ENCODE measurements around the gene COL5A1. TPM values are rescaled to one million over a fixed set of nuclear protein-coding genes. Genes with fewer than 3 reads are reported as not detected.

COL5A1 gene
- total RNA-seq, 1 experiment from 2014 or later = 9.5 TPM

GRCh38 chr9:134783699-134784039, 142.1 kb downstream of the COL5A1 start:
- H4K20me1 ChIP-seq (ENCODE audit: control insufficient read depth, insufficient read depth, insufficient read length) = no peaks in the 10 kb centered on the region
- H4K91ac ChIP-seq (ENCODE audit: insufficient read length, low read depth, low read length) = no peak overlapping the region
- H3K4me2 ChIP-seq (ENCODE audit: insufficient read depth, insufficient read length, low read length) = no peak overlapping the region
- H3K23me2 ChIP-seq (ENCODE audit: insufficient read length, low read depth, low read length, poor library complexity, severe bottlenecking) = no peaks in the 10 kb centered on the region
- Mint-ChIP-seq H3K27ac (no peak overlapping the region), H3K4me3 (no peak overlapping the region), H3K9me3 (no peaks in the 10 kb centered on the region), H3K4me1 (peaks cover 14 to 25% of the 10 kb centered on the region in 2 experiments), H3K36me3 (ENCODE audit: insufficient read depth in 1 of 3, low read depth in 3 of 3) (no peaks in the 10 kb centered on the region), H3K27me3 (ENCODE audit: low read depth) (no peaks in the 10 kb centered on the region; the same call in none of the 2 replicates)
- H2BK20ac ChIP-seq (ENCODE audit: low read depth, low read length, poor library complexity, severe bottlenecking) = no peak overlapping the region
- no peak overlapping the region for H4K5ac ChIP-seq (ENCODE audit: insufficient read length, low read depth, low read length)
- H3K79me2 ChIP-seq (ENCODE audit: insufficient read depth, low read length) = no peaks in the 10 kb centered on the region
- no peak overlapping the region for H3K14ac ChIP-seq (ENCODE audit: insufficient read depth, low read length)
- H2AK5ac ChIP-seq (ENCODE audit: insufficient read length, low read length) = no peak overlapping the region
- H3K27me3 ChIP-seq (ENCODE audit: insufficient read depth, low read length) = no peaks in the 10 kb centered on the region
- H4K8ac ChIP-seq (replicated peaks; ENCODE audit: insufficient read length, low read depth, low read length) = no peak overlapping the region
- no peak overlapping the region for H2BK15ac ChIP-seq (ENCODE audit: low read depth, low read length)
- H2BK120ac ChIP-seq (ENCODE audit: low read depth, low read length, poor library complexity, severe bottlenecking) = no peak overlapping the region
- no peaks in the 10 kb centered on the region for H3K4me1 ChIP-seq (ENCODE audit: insufficient read depth, low read length)
- no peak overlapping the region for H2AFZ ChIP-seq (ENCODE audit: low read length)
- no peak overlapping the region for H2BK12ac ChIP-seq (ENCODE audit: insufficient read length, low read depth, low read length)
- no peak overlapping the region for H3K9ac ChIP-seq (ENCODE audit: extremely low read depth, insufficient read length, low read length)
- no peaks in the 10 kb centered on the region for H3K79me1 ChIP-seq (ENCODE audit: insufficient read depth, low read depth, low read length, poor library complexity, severe bottlenecking)
- H3K27ac ChIP-seq (ENCODE audit: insufficient read length, low read depth, low read length) = no peak overlapping the region
- no peak overlapping the region for H3K56ac ChIP-seq (ENCODE audit: insufficient read length, low read depth, low read length)
- no peaks in the 10 kb centered on the region for H3K9me3 ChIP-seq (ENCODE audit: control insufficient read depth, low read depth, low read length)
- H3T11ph ChIP-seq (ENCODE audit: low read length) = no peak overlapping the region
- TF ChIP-seq, protein P1, sequence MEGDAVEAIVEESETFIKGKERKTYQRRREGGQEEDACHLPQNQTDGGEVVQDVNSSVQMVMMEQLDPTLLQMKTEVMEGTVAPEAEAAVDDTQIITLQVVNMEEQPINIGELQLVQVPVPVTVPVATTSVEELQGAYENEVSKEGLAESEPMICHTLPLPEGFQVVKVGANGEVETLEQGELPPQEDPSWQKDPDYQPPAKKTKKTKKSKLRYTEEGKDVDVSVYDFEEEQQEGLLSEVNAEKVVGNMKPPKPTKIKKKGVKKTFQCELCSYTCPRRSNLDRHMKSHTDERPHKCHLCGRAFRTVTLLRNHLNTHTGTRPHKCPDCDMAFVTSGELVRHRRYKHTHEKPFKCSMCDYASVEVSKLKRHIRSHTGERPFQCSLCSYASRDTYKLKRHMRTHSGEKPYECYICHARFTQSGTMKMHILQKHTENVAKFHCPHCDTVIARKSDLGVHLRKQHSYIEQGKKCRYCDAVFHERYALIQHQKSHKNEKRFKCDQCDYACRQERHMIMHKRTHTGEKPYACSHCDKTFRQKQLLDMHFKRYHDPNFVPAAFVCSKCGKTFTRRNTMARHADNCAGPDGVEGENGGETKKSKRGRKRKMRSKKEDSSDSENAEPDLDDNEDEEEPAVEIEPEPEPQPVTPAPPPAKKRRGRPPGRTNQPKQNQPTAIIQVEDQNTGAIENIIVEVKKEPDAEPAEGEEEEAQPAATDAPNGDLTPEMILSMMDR (conservative IDR thresholded peaks at IDR 0.05) = no peak
- WGBS (ENCODE audit: extremely low coverage, insufficient read length, low lambda C conversion rate) = no CpG with 5 or more reads among the region's 12 CpGs
- no peak for DNase-seq
- no peak overlapping the region for H3K18ac ChIP-seq (ENCODE audit: insufficient read length, low read depth, low read length)
- no peak overlapping the region for H3K4ac ChIP-seq (ENCODE audit: low read depth, low read length)
- no peak overlapping the region for H2BK5ac ChIP-seq (ENCODE audit: insufficient read length, low read length)
- no peak overlapping the region for H3K23ac ChIP-seq (ENCODE audit: insufficient read length, low read depth, low read length)
